NCI-H2081 (cell line): ENCODE results near the gene PRR23B.

Experiments used
- DNase-seq, 2 experiments: peaks; one replicate each; lab custom pipeline; 2025; lab: John Stamatoyannopoulos, UW

PRR23B gene

GRCh38 chr3:138974462-138974861 is 46.3 kb downstream of the PRR23B start:
- DNase-seq: no peak

GRCh38 chr3:138972941-138973340 is 47.8 kb downstream of the PRR23B start:
- DNase-seq: no peak

GRCh38 chr3:138971766-138972320 is 48.9 kb downstream of the PRR23B start:
- DNase-seq: no peak
